Measurements from ENCODE around the gene EMP2. TPM values are rescaled to one million over a fixed set of nuclear protein-coding genes. Genes with fewer than 3 reads are reported as not detected.

Gene EMP2
- total and polyA plus RNA-seq, 5 donors = 34.4 to 85.0 (median 73.6) TPM

DNA sequence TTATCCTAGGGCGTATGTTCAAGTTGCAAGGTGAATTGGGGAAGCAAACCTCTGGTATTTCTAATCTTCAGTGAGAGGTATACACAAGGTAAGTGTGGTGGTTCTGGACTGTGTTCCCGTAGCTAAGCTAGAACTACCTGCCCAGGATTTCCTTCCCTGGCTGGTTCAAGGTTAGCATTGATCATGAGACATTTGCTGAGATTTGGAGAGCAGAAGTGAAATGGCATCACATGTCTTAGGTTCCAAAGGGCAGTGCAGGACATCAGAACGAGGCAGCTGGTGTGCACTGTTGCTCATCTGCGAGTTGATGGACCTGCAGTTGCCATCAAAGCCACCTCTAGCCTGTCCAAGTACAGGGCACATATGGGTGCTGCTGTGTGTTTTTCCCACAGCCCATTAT, 95.2 kb downstream of the EMP2 start:
- H3K27me3 ChIP-seq (ENCODE audit: control insufficient read depth, insufficient read depth) = no peaks in the 10 kb centered on the region
- no peak overlapping the region for H3K27ac ChIP-seq (ENCODE audit: low read length)
- intact Hi-C loops (cut with DNase I) = no loop called here
- WGBS = 93% methylated on average over 4 of the region's 4 CpGs
- no peaks in the 10 kb centered on the region for H3K4me1 ChIP-seq (ENCODE audit: control insufficient read depth, insufficient read depth, low read length)
- no peak for ATAC-seq
- H3K4me3 ChIP-seq (ENCODE audit: low read length) = no peak overlapping the region
- DNase-seq = no peak
- H3K9me3 ChIP-seq (ENCODE audit: control insufficient read depth, low read length) = no peaks in the 10 kb centered on the region

DNA sequence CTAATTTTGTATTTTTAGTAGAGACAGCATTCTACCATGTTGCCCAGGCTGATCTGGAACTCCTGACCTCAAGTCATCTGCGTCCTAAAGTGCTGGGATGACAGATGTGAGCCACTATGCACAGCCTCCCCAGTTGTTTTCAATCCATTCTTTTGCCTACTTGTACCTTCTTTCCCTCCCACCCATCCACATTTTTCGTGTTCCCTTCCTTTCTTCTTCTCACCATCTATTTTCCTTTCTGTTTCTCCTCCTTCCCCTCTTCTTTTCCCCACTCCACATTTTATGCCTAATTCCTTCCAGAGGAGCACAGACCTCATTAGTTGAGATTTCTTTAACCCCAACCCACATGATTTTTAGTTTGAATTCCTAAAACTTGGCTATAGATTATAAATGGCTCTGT, 100.2 kb downstream of the EMP2 start:
- ATAC-seq = no peak
- intact Hi-C loops (cut with DNase I) = no loop called here
- Histone ChIP-seq H3K9me3 (ENCODE audit: control insufficient read depth, low read length) (no peaks in the 10 kb centered on the region), H3K27me3 (ENCODE audit: control insufficient read depth, insufficient read depth) (no peaks in the 10 kb centered on the region), H3K4me1 (ENCODE audit: control insufficient read depth, insufficient read depth, low read length) (no peaks in the 10 kb centered on the region), H3K27ac (ENCODE audit: low read length) (no peak overlapping the region), H3K4me3 (ENCODE audit: low read length) (no peak overlapping the region)
- DNase-seq = no peak
- WGBS = 79% methylated on average over 2 of the region's 2 CpGs

Other genes starting within 250 kb of the EMP2 start
- 10 to 100 TPM; 27.3 to 36.9 (median 29.2) TPM for gene ATF7IP2, start 194.5 kb downstream of the EMP2 start, total RNA-seq
- 43.2 TPM for gene ATF7IP2, start 194.5 kb downstream of the EMP2 start, polyA plus RNA-seq
- not detected for gene TEKT5, start 114.3 kb upstream of the EMP2 start, total RNA-seq
- 0.07 TPM for gene TEKT5, start 114.3 kb upstream of the EMP2 start, polyA plus RNA-seq
- gene NUBP1, start 163.2 kb upstream of the EMP2 start, total RNA-seq = 10 to 100 TPM; 45.9 to 49.8 (median 47.4) TPM
- gene NUBP1, start 163.2 kb upstream of the EMP2 start, polyA plus RNA-seq = 55.9 TPM
- gene TVP23A, start 238.2 kb upstream of the EMP2 start, total RNA-seq = 1 to 10 TPM; 1.9 to 3.2 (median 2.0) TPM
- gene TVP23A, start 238.2 kb upstream of the EMP2 start, polyA plus RNA-seq = 1.4 TPM